ENCODE measurements around the gene PPP1R16B.

The PPP1R16B gene

GRCh38 chr20:38892091-38892981, 86.8 kb downstream of the PPP1R16B start:
- H3K27me3 ChIP-seq (ENCODE audit: control insufficient read depth in 1 of 2, insufficient read depth in 2 of 2, low read length in 2 of 2): peaks cover 0 to 3% of the 10 kb centered on the region in 2 donors
- no peak overlapping the region for H3K27ac ChIP-seq (ENCODE audit: low read depth, low read length)
- H3K9ac ChIP-seq (ENCODE audit: low read depth in 1 of 2, low read length in 2 of 2): no peak overlapping the region
- H3K4me3 ChIP-seq (ENCODE audit: low read depth in 1 of 2, low read length in 2 of 2): no peak overlapping the region
- H3K36me3 ChIP-seq (ENCODE audit: control insufficient read depth in 1 of 2, insufficient read depth in 2 of 2, low read length in 2 of 2): no peaks in the 10 kb centered on the region
- peaks cover 4 to 5% of the 10 kb centered on the region in 2 donors for H3K4me1 ChIP-seq (ENCODE audit: control insufficient read depth in 1 of 2, insufficient read depth in 2 of 2, low read length in 2 of 2)
- H3K9me3 ChIP-seq (ENCODE audit: control insufficient read depth in 1 of 2, low read length in 2 of 2): no peaks in the 10 kb centered on the region

- Histone ChIP-seq H3K27ac (ENCODE audit: low read depth, low read length) (no peak overlapping the region), H3K9me3 (ENCODE audit: control insufficient read depth in 1 of 2, low read length in 2 of 2) (no peaks in the 10 kb centered on the region), H3K9ac (ENCODE audit: low read depth in 1 of 2, low read length in 2 of 2) (no peak overlapping the region), H3K4me3 (ENCODE audit: low read depth in 1 of 2, low read length in 2 of 2) (no peak overlapping the region), H3K27me3 (ENCODE audit: control insufficient read depth in 1 of 2, insufficient read depth in 2 of 2, low read length in 2 of 2) (peaks cover 0 to 3% of the 10 kb centered on the region in 2 donors), H3K4me1 (ENCODE audit: control insufficient read depth in 1 of 2, insufficient read depth in 2 of 2, low read length in 2 of 2) (peaks cover 4 to 5% of the 10 kb centered on the region in 2 donors), H3K36me3 (ENCODE audit: control insufficient read depth in 1 of 2, insufficient read depth in 2 of 2, low read length in 2 of 2) (no peaks in the 10 kb centered on the region)
These were observed 87.6 kb downstream of the PPP1R16B start for GRCh38 chr20:38893056-38893564.

- Histone ChIP-seq H3K9me3 (ENCODE audit: control insufficient read depth in 1 of 2, low read length in 2 of 2) (no peaks in the 10 kb centered on the region), H3K27ac (ENCODE audit: low read depth, low read length) (no peak overlapping the region), H3K4me1 (ENCODE audit: control insufficient read depth in 1 of 2, insufficient read depth in 2 of 2, low read length in 2 of 2) (peaks cover 4 to 5% of the 10 kb centered on the region in 2 donors), H3K36me3 (ENCODE audit: control insufficient read depth in 1 of 2, insufficient read depth in 2 of 2, low read length in 2 of 2) (no peaks in the 10 kb centered on the region), H3K4me3 (ENCODE audit: low read depth in 1 of 2, low read length in 2 of 2) (no peak overlapping the region), H3K9ac (ENCODE audit: low read depth in 1 of 2, low read length in 2 of 2) (no peak overlapping the region), H3K27me3 (ENCODE audit: control insufficient read depth in 1 of 2, insufficient read depth in 2 of 2, low read length in 2 of 2) (peaks cover 0 to 3% of the 10 kb centered on the region in 2 donors)
These were observed 88.1 kb downstream of the PPP1R16B start for GRCh38 chr20:38893565-38894090.

- Histone ChIP-seq H3K27me3 (ENCODE audit: control insufficient read depth in 1 of 2, insufficient read depth in 2 of 2, low read length in 2 of 2) (peaks cover 0 to 3% of the 10 kb centered on the region in 2 donors), H3K9me3 (ENCODE audit: control insufficient read depth in 1 of 2, low read length in 2 of 2) (no peaks in the 10 kb centered on the region), H3K36me3 (ENCODE audit: control insufficient read depth in 1 of 2, insufficient read depth in 2 of 2, low read length in 2 of 2) (no peaks in the 10 kb centered on the region), H3K4me3 (ENCODE audit: low read depth in 1 of 2, low read length in 2 of 2) (no peak overlapping the region), H3K4me1 (ENCODE audit: control insufficient read depth in 1 of 2, insufficient read depth in 2 of 2, low read length in 2 of 2) (peaks cover 4 to 5% of the 10 kb centered on the region in 2 donors), H3K27ac (ENCODE audit: low read depth, low read length) (no peak overlapping the region), H3K9ac (ENCODE audit: low read depth in 1 of 2, low read length in 2 of 2) (no peak overlapping the region)
These were observed 88.8 kb downstream of the PPP1R16B start for GRCh38 chr20:38894091-38894847.

- no peak overlapping the region for H3K27ac ChIP-seq (ENCODE audit: low read depth, low read length)
These were observed 89.8 kb downstream of the PPP1R16B start for GRCh38 chr20:38895098-38895949.

GRCh38 chr20:38896009-38896594, 90.6 kb downstream of the PPP1R16B start:
- no peak overlapping the region for H3K9ac ChIP-seq (ENCODE audit: low read depth in 1 of 2, low read length in 2 of 2)
- H3K27ac ChIP-seq (ENCODE audit: low read depth, low read length): no peak overlapping the region
- H3K9me3 ChIP-seq (ENCODE audit: control insufficient read depth in 1 of 2, low read length in 2 of 2): no peaks in the 10 kb centered on the region
- peaks cover 0 to 3% of the 10 kb centered on the region in 2 donors for H3K27me3 ChIP-seq (ENCODE audit: control insufficient read depth in 1 of 2, insufficient read depth in 2 of 2, low read length in 2 of 2)
- H3K36me3 ChIP-seq (ENCODE audit: control insufficient read depth in 1 of 2, insufficient read depth in 2 of 2, low read length in 2 of 2): peaks cover 0 to 6% of the 10 kb centered on the region in 2 donors
- H3K4me3 ChIP-seq (ENCODE audit: low read depth in 1 of 2, low read length in 2 of 2): no peak overlapping the region
- H3K4me1 ChIP-seq (ENCODE audit: control insufficient read depth in 1 of 2, insufficient read depth in 2 of 2, low read length in 2 of 2): peaks cover 4 to 5% of the 10 kb centered on the region in 2 donors

More at GRCh38 chr20:38895098-38895949, 89.8 kb downstream of the PPP1R16B start:
- H3K36me3 ChIP-seq (ENCODE audit: control insufficient read depth in 1 of 2, insufficient read depth in 2 of 2, low read length in 2 of 2): peaks cover 0 to under 1% of the 10 kb centered on the region in 2 donors
- H3K9me3 ChIP-seq (ENCODE audit: control insufficient read depth in 1 of 2, low read length in 2 of 2): no peaks in the 10 kb centered on the region
- peaks cover 4 to 5% of the 10 kb centered on the region in 2 donors for H3K4me1 ChIP-seq (ENCODE audit: control insufficient read depth in 1 of 2, insufficient read depth in 2 of 2, low read length in 2 of 2)
- no peak overlapping the region for H3K4me3 ChIP-seq (ENCODE audit: low read depth in 1 of 2, low read length in 2 of 2)
- peaks cover 0 to 3% of the 10 kb centered on the region in 2 donors for H3K27me3 ChIP-seq (ENCODE audit: control insufficient read depth in 1 of 2, insufficient read depth in 2 of 2, low read length in 2 of 2)
- no peak overlapping the region for H3K9ac ChIP-seq (ENCODE audit: low read depth in 1 of 2, low read length in 2 of 2)

GRCh38 chr20:38897267-38897666, 91.8 kb downstream of the PPP1R16B start:
- Histone ChIP-seq H3K9ac (ENCODE audit: low read depth in 1 of 2, low read length in 2 of 2) (no peak overlapping the region), H3K4me3 (ENCODE audit: low read depth in 1 of 2, low read length in 2 of 2) (no peak overlapping the region), H3K27me3 (ENCODE audit: control insufficient read depth in 1 of 2, insufficient read depth in 2 of 2, low read length in 2 of 2) (peaks cover 0 to 3% of the 10 kb centered on the region in 2 donors), H3K27ac (ENCODE audit: low read depth, low read length) (no peak overlapping the region), H3K9me3 (ENCODE audit: control insufficient read depth in 1 of 2, low read length in 2 of 2) (no peaks in the 10 kb centered on the region), H3K36me3 (ENCODE audit: control insufficient read depth in 1 of 2, insufficient read depth in 2 of 2, low read length in 2 of 2) (peaks cover 0 to 7% of the 10 kb centered on the region in 2 donors), H3K4me1 (ENCODE audit: control insufficient read depth in 1 of 2, insufficient read depth in 2 of 2, low read length in 2 of 2) (peaks cover 4 to 5% of the 10 kb centered on the region in 2 donors)

GRCh38 chr20:38900606-38901005, 95.1 kb downstream of the PPP1R16B start:
- Histone ChIP-seq H3K9ac (ENCODE audit: low read depth in 1 of 2, low read length in 2 of 2) (no peak overlapping the region), H3K36me3 (ENCODE audit: control insufficient read depth in 1 of 2, insufficient read depth in 2 of 2, low read length in 2 of 2) (peaks cover 0 to 17% of the 10 kb centered on the region in 2 donors), H3K4me1 (ENCODE audit: control insufficient read depth in 1 of 2, insufficient read depth in 2 of 2, low read length in 2 of 2) (no peaks in the 10 kb centered on the region), H3K9me3 (ENCODE audit: control insufficient read depth in 1 of 2, low read length in 2 of 2) (peaks cover 0 to 10% of the 10 kb centered on the region in 2 donors), H3K4me3 (ENCODE audit: low read depth in 1 of 2, low read length in 2 of 2) (no peak overlapping the region), H3K27me3 (ENCODE audit: control insufficient read depth in 1 of 2, insufficient read depth in 2 of 2, low read length in 2 of 2) (no peaks in the 10 kb centered on the region), H3K27ac (ENCODE audit: low read depth, low read length) (no peak overlapping the region)

- H3K9ac ChIP-seq (ENCODE audit: low read depth in 1 of 2, low read length in 2 of 2): no peak overlapping the region
- peaks cover 0 to 20% of the 10 kb centered on the region in 2 donors for H3K36me3 ChIP-seq (ENCODE audit: control insufficient read depth in 1 of 2, insufficient read depth in 2 of 2, low read length in 2 of 2)
- peaks cover 0 to 10% of the 10 kb centered on the region in 2 donors for H3K9me3 ChIP-seq (ENCODE audit: control insufficient read depth in 1 of 2, low read length in 2 of 2)
- H3K27me3 ChIP-seq (ENCODE audit: control insufficient read depth in 1 of 2, insufficient read depth in 2 of 2, low read length in 2 of 2): no peaks in the 10 kb centered on the region
- H3K4me1 ChIP-seq (ENCODE audit: control insufficient read depth in 1 of 2, insufficient read depth in 2 of 2, low read length in 2 of 2): no peaks in the 10 kb centered on the region
- no peak overlapping the region for H3K27ac ChIP-seq (ENCODE audit: low read depth, low read length)
- H3K4me3 ChIP-seq (ENCODE audit: low read depth in 1 of 2, low read length in 2 of 2): no peak overlapping the region
These were observed 97.1 kb downstream of the PPP1R16B start for GRCh38 chr20:38902601-38903000.

All from duodenal mucosa (tissue), 2 donors.